HepG2 (cell line): ENCODE measurements around the gene SKIDA1. TPM values are rescaled to one million over a fixed set of nuclear protein-coding genes. Genes with fewer than 3 reads are reported as not detected.

Experiments used
- BORCS8-MEF2B ChIP-seq: sonication (generic); formaldehyde crosslinking; IDR thresholded peaks from 2 replicates; pipeline ENCODE4 v1.8.0; 2022; ENCODE audit warnings: mild to moderate bottlenecking, missing genetic modification reagents
- EEA1 ChIP-seq: sonication (generic); formaldehyde crosslinking; IDR thresholded peaks from 2 replicates; pipeline ENCODE4 v1.5.1; 2020; ENCODE audit warnings: mild to moderate bottlenecking, missing genetic modification reagents, borderline replicate concordance
- HIC2 ChIP-seq: sonication (generic); formaldehyde crosslinking; IDR thresholded peaks from 2 replicates; pipeline ENCODE4 v1.9.0; 2022; ENCODE audit warnings: low read depth, missing genetic modification reagents
- PPARG ChIP-seq: conservative IDR thresholded peaks from 2 replicates; pipeline ENCODE4 v1.6.1; 2016; ENCODE audit warnings: missing biosample characterization, missing genetic modification reagents
- SNAPC5 ChIP-seq: sonication (generic); formaldehyde crosslinking; IDR thresholded peaks from 2 replicates; pipeline ENCODE4 v1.8.1; 2023; ENCODE audit warnings: mild to moderate bottlenecking, missing genetic modification reagents, borderline replicate concordance
- TOE1 ChIP-seq: sonication (generic); formaldehyde crosslinking; IDR thresholded peaks from 2 replicates; pipeline ENCODE4 v1.4.0; 2020; ENCODE audit warnings: mild to moderate bottlenecking, missing genetic modification reagents
- TRIM24 ChIP-seq: sonication (generic); formaldehyde crosslinking; IDR thresholded peaks from 2 replicates; pipeline ENCODE4 v1.8.0; 2022; ENCODE audit warnings: mild to moderate bottlenecking, missing genetic modification reagents
- ZBTB7A ChIP-seq: sonication (generic); formaldehyde crosslinking; IDR thresholded peaks from 2 replicates; pipeline ENCODE4 v1.8.0; 2022; ENCODE audit warnings: mild to moderate bottlenecking, missing genetic modification reagents
- ZC3H4 ChIP-seq: sonication (generic); formaldehyde crosslinking; IDR thresholded peaks from 2 replicates; pipeline ENCODE4 v1.4.0; 2020; ENCODE audit warnings: missing genetic modification reagents, borderline replicate concordance
- ZNF333 ChIP-seq: sonication (generic); formaldehyde crosslinking; IDR thresholded peaks from 2 replicates; pipeline ENCODE4 v1.4.0; 2020; ENCODE audit warnings: mild to moderate bottlenecking, missing genetic modification reagents, borderline replicate concordance
- ZNF350 ChIP-seq: sonication (generic); formaldehyde crosslinking; IDR thresholded peaks from 2 replicates; pipeline ENCODE4 v1.4.0; 2020; ENCODE audit warnings: mild to moderate bottlenecking, low read depth, missing genetic modification reagents, borderline replicate concordance
- ZNF503 ChIP-seq: sonication (generic); formaldehyde crosslinking; IDR thresholded peaks from 2 replicates; pipeline ENCODE4 v1.4.0; 2020; ENCODE audit warnings: missing genetic modification reagents
- ZNF512B ChIP-seq: sonication (generic); formaldehyde crosslinking; IDR thresholded peaks from 2 replicates; pipeline ENCODE4 v1.5.1; 2020; ENCODE audit warnings: missing genetic modification reagents, mild to moderate bottlenecking, borderline replicate concordance
- ZNF572 ChIP-seq: sonication (generic); formaldehyde crosslinking; IDR thresholded peaks from 2 replicates; pipeline ENCODE4 v1.5.1; 2020; ENCODE audit warnings: mild to moderate bottlenecking, missing genetic modification reagents
- ZNF597 ChIP-seq: sonication (generic); formaldehyde crosslinking; IDR thresholded peaks from 2 replicates; pipeline ENCODE4 v1.5.0; 2020; ENCODE audit warnings: missing genetic modification reagents
- ZNF614 ChIP-seq: IDR thresholded peaks from 2 replicates; pipeline ENCODE4 v1.6.1; 2018; ENCODE audit warnings: missing biosample characterization, missing genetic modification reagents, inconsistent platforms, borderline replicate concordance
- ZNF891 ChIP-seq: sonication (generic); formaldehyde crosslinking; IDR thresholded peaks from 2 replicates; pipeline ENCODE4 v1.5.0; 2020; ENCODE audit warnings: mild to moderate bottlenecking, missing genetic modification reagents
- polyA plus RNA-seq, 8 experiments: library from polyadenylated mRNA; depleted of rRNA in 3 of 8; stranded (reverse) in 7 of 8; unstranded in 1 of 8; fragments of >200 nt; fragmentation: Illumina TruSeq in 4 of 8; extraction: Trizol in 4 of 8; gene quantifications; 2 replicates each; pipeline versions ENCODE4 v1.2.1 to v1.2.3, GENCODE V29; 2011 to 2016; ENCODE audit warnings: low read depth in 4 of 8, missing spikeins in 1 of 8, mixed read lengths in 1 of 8; ENCODE audit not compliant: insufficient read depth in 1 of 8
- total RNA-seq, 5 experiments: library from RNA; depleted of rRNA; stranded (reverse); fragments of >200 nt; fragmentation: Illumina TruSeq; extraction: Trizol; gene quantifications; 2 replicates each; pipeline ENCODE4 v1.2.3, GENCODE V29; 2016; ENCODE audit warnings: low read depth in 1 of 5
- TF ChIP-seq, protein P1 (sequence below): sonication (generic); formaldehyde crosslinking; IDR thresholded peaks from 2 replicates; pipeline ENCODE4 v1.4.0; 2020; ENCODE audit warnings: missing genetic modification reagents

SKIDA1 gene
- total and polyA plus RNA-seq, 2 of the 13 experiments (the other 11 are each of a cell fraction or from before 2014, with no cell fraction given), result 0.73 to 1.5 TPM

GRCh38 chr10:21496343-21497176 is 28.9 kb downstream of the SKIDA1 start (continued):
- TF ChIP-seq, protein P1, sequence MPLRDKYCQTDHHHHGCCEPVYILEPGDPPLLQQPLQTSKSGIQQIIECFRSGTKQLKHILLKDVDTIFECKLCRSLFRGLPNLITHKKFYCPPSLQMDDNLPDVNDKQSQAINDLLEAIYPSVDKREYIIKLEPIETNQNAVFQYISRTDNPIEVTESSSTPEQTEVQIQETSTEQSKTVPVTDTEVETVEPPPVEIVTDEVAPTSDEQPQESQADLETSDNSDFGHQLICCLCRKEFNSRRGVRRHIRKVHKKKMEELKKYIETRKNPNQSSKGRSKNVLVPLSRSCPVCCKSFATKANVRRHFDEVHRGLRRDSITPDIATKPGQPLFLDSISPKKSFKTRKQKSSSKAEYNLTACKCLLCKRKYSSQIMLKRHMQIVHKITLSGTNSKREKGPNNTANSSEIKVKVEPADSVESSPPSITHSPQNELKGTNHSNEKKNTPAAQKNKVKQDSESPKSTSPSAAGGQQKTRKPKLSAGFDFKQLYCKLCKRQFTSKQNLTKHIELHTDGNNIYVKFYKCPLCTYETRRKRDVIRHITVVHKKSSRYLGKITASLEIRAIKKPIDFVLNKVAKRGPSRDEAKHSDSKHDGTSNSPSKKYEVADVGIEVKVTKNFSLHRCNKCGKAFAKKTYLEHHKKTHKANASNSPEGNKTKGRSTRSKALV, result peak; percentile 85
- TF ChIP-seq ZNF333 (CRISPR knock-in tag), result peak; percentile 83
- peak; percentile 92 for TF ChIP-seq ZNF512B
- TF ChIP-seq ZNF891 (CRISPR knock-in tag), result peak; percentile 32; the same call in 1 of the 2 replicates
- TF ChIP-seq ZNF350 (CRISPR knock-in tag), result peak; percentile 72
- TF ChIP-seq PPARG, result 0 out of 2 replicates have a peak, but pooled peaks have one; percentile 28
- TF ChIP-seq ZNF614 (CRISPR knock-in tag), result peak; percentile 37; the same call in 1 of the 2 replicates
- TF ChIP-seq ZNF597 (CRISPR knock-in tag), result 0 out of 2 replicates have a peak, but pooled peaks have one; percentile 13
- TF ChIP-seq TRIM24 (CRISPR knock-in tag), result no peak
- peak; percentile 72 for TF ChIP-seq ZBTB7A
- TF ChIP-seq SNAPC5 (CRISPR knock-in tag), result no peak
- TF ChIP-seq ZNF572 (CRISPR knock-in tag), result 0 out of 2 replicates have a peak, but pooled peaks have one; percentile 72
- peak; percentile 85 for TF ChIP-seq EEA1 (CRISPR knock-in tag)
- no peak for TF ChIP-seq TOE1
- peak; percentile 93; the same call in 1 of the 2 replicates for TF ChIP-seq ZC3H4 (CRISPR knock-in tag)
- TF ChIP-seq BORCS8-MEF2B (CRISPR knock-in tag), result peak; percentile 26; the same call in 1 of the 2 replicates
- peak; percentile 41; the same call in 1 of the 2 replicates for TF ChIP-seq ZNF503 (CRISPR knock-in tag)
- peak; percentile 33; the same call in 1 of the 2 replicates for TF ChIP-seq HIC2 (CRISPR knock-in tag)
